ENCODE measurements around the gene PDS5B.

DNA sequence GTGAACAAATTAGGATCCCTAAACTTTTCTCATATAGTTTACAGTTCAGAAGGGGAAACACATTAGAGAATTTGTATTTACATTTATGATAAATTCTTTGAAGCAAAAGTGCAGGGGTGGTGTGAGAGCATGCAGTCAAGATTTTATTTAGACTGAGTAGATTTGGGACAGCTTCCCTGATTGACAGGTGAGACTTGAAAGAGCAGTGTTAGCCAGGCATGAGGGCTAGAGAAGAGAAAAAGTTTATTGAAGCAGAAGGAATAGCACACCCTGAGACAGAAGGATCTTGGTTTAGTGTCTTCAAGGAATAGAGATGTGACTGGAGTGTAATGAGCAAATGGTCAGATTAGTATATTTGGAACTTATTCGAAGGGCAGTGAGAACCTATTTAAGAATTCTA lies 50.5 kb downstream of the PDS5B start:
- TF ChIP-seq, protein P1, sequence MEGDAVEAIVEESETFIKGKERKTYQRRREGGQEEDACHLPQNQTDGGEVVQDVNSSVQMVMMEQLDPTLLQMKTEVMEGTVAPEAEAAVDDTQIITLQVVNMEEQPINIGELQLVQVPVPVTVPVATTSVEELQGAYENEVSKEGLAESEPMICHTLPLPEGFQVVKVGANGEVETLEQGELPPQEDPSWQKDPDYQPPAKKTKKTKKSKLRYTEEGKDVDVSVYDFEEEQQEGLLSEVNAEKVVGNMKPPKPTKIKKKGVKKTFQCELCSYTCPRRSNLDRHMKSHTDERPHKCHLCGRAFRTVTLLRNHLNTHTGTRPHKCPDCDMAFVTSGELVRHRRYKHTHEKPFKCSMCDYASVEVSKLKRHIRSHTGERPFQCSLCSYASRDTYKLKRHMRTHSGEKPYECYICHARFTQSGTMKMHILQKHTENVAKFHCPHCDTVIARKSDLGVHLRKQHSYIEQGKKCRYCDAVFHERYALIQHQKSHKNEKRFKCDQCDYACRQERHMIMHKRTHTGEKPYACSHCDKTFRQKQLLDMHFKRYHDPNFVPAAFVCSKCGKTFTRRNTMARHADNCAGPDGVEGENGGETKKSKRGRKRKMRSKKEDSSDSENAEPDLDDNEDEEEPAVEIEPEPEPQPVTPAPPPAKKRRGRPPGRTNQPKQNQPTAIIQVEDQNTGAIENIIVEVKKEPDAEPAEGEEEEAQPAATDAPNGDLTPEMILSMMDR (IDR thresholded peaks at IDR 0.05; ENCODE audit: low read depth, low read length, missing input control), result no peak
- TF ChIP-seq RXRA (IDR thresholded peaks at IDR 0.05), result no peak
- no peak for TF ChIP-seq SP1 (IDR thresholded peaks at IDR 0.05)
- no peak for TF ChIP-seq RAD21 (IDR thresholded peaks at IDR 0.05)
- TF ChIP-seq, protein P2, sequence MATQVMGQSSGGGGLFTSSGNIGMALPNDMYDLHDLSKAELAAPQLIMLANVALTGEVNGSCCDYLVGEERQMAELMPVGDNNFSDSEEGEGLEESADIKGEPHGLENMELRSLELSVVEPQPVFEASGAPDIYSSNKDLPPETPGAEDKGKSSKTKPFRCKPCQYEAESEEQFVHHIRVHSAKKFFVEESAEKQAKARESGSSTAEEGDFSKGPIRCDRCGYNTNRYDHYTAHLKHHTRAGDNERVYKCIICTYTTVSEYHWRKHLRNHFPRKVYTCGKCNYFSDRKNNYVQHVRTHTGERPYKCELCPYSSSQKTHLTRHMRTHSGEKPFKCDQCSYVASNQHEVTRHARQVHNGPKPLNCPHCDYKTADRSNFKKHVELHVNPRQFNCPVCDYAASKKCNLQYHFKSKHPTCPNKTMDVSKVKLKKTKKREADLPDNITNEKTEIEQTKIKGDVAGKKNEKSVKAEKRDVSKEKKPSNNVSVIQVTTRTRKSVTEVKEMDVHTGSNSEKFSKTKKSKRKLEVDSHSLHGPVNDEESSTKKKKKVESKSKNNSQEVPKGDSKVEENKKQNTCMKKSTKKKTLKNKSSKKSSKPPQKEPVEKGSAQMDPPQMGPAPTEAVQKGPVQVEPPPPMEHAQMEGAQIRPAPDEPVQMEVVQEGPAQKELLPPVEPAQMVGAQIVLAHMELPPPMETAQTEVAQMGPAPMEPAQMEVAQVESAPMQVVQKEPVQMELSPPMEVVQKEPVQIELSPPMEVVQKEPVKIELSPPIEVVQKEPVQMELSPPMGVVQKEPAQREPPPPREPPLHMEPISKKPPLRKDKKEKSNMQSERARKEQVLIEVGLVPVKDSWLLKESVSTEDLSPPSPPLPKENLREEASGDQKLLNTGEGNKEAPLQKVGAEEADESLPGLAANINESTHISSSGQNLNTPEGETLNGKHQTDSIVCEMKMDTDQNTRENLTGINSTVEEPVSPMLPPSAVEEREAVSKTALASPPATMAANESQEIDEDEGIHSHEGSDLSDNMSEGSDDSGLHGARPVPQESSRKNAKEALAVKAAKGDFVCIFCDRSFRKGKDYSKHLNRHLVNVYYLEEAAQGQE (IDR thresholded peaks at IDR 0.05), result no peak

Measured in liver (tissue), 3 donors.